H9 (cell line): Measurements from ENCODE around the gene MICALL2. TPM values are rescaled to one million over a fixed set of nuclear protein-coding genes. Genes with fewer than 3 reads are reported as not detected.

Source experiments
- DNase-seq: peaks from one replicate; pipeline ENCODE4 v3.0.0-alpha.2; 2017
- H2AFZ ChIP-seq: one replicate; pipeline ENCODE4 v1.6.1; 2013; ENCODE audit warnings: mild to moderate bottlenecking, low read length, control low read depth, moderate library complexity
- H2AK5ac ChIP-seq: 2 replicates; pipeline ENCODE4 v1.6.1; 2013; ENCODE audit warnings: low read length, control low read depth, mixed read lengths; ENCODE audit not compliant: insufficient read length
- H2BK120ac ChIP-seq: one replicate; pipeline ENCODE4 v1.6.1; 2013; ENCODE audit warnings: low read depth, mild to moderate bottlenecking, low read length, control low read depth, inconsistent platforms; ENCODE audit not compliant: poor library complexity, severe bottlenecking
- H2BK12ac ChIP-seq: 2 replicates; pipeline ENCODE4 v1.6.1; 2013; ENCODE audit warnings: low read length, control low read depth, mixed read lengths, low read depth; ENCODE audit not compliant: insufficient read length
- H2BK15ac ChIP-seq: 2 replicates; pipeline ENCODE4 v1.6.1; 2013; ENCODE audit warnings: low read depth, low read length, control low read depth
- H2BK20ac ChIP-seq: one replicate; pipeline ENCODE4 v1.6.1; 2013; ENCODE audit warnings: low read depth, mild to moderate bottlenecking, low read length, control low read depth, inconsistent platforms; ENCODE audit not compliant: poor library complexity, severe bottlenecking
- H2BK5ac ChIP-seq: 2 replicates; pipeline ENCODE4 v1.6.1; 2013; ENCODE audit warnings: low read length, control low read depth, mixed read lengths; ENCODE audit not compliant: insufficient read length
- H3K14ac ChIP-seq: 2 replicates; pipeline ENCODE4 v1.6.1; 2013; ENCODE audit warnings: low read length, control low read depth; ENCODE audit not compliant: insufficient read depth
- H3K18ac ChIP-seq: 2 replicates; pipeline ENCODE4 v1.6.1; 2013; ENCODE audit warnings: low read depth, mild to moderate bottlenecking, mixed read lengths, low read length, control low read depth; ENCODE audit not compliant: insufficient read length
- H3K23ac ChIP-seq: 2 replicates; pipeline ENCODE4 v1.6.1; 2013; ENCODE audit warnings: low read length, control low read depth, mixed read lengths, low read depth; ENCODE audit not compliant: insufficient read length
- H3K23me2 ChIP-seq: 2 replicates; pipeline ENCODE4 v1.6.1; 2013; ENCODE audit warnings: low read depth, mild to moderate bottlenecking, mixed read lengths, low read length, control low read depth; ENCODE audit not compliant: insufficient read length, poor library complexity, severe bottlenecking
- H3K27ac ChIP-seq: 2 replicates; pipeline ENCODE4 v1.5.1; 2013; ENCODE audit warnings: low read length, control low read depth, mixed read lengths, low read depth; ENCODE audit not compliant: insufficient read length
- H3K27me3 ChIP-seq: 2 replicates; pipeline ENCODE4 v1.6.1; 2013; ENCODE audit warnings: low read length, control low read depth, inconsistent platforms; ENCODE audit not compliant: insufficient read depth
- H3K4ac ChIP-seq: 2 replicates; pipeline ENCODE4 v1.6.1; 2013; ENCODE audit warnings: low read depth, mild to moderate bottlenecking, control low read depth, inconsistent platforms, low read length, moderate library complexity
- H3K4me1 ChIP-seq: 2 replicates; pipeline ENCODE4 v1.6.1; 2013; ENCODE audit warnings: low read length, control low read depth, inconsistent platforms; ENCODE audit not compliant: insufficient read depth
- H3K4me2 ChIP-seq: 2 replicates; pipeline ENCODE4 v1.6.1; 2013; ENCODE audit warnings: low read length, control low read depth, mixed read lengths; ENCODE audit not compliant: insufficient read length, insufficient read depth
- H3K56ac ChIP-seq: 2 replicates; pipeline ENCODE4 v1.6.1; 2013; ENCODE audit warnings: low read depth, mild to moderate bottlenecking, mixed read lengths, low read length, control low read depth; ENCODE audit not compliant: insufficient read length
- H3K79me1 ChIP-seq: 2 replicates; pipeline ENCODE4 v1.6.1; 2013; ENCODE audit warnings: low read depth, mild to moderate bottlenecking, moderate library complexity, low read length, control low read depth, inconsistent platforms; ENCODE audit not compliant: insufficient read depth, poor library complexity, severe bottlenecking
- H3K79me2 ChIP-seq: 2 replicates; pipeline ENCODE4 v1.6.1; 2013; ENCODE audit warnings: low read length, control low read depth, inconsistent platforms; ENCODE audit not compliant: insufficient read depth
- H3K9ac ChIP-seq: 2 replicates; pipeline ENCODE4 v1.6.1; 2013; ENCODE audit warnings: low read length, control low read depth, mixed read lengths; ENCODE audit not compliant: insufficient read length; ENCODE audit errors: extremely low read depth
- H3K9me3 ChIP-seq: one replicate; pipeline ENCODE4 v1.6.1; 2013; ENCODE audit warnings: low read depth, low read length, inconsistent platforms; ENCODE audit not compliant: control insufficient read depth
- H3T11ph ChIP-seq: one replicate; pipeline ENCODE4 v1.6.1; 2013; ENCODE audit warnings: mild to moderate bottlenecking, low read length, control low read depth, inconsistent platforms
- H4K20me1 ChIP-seq: one replicate; pipeline ENCODE4 v1.6.1; 2013; ENCODE audit not compliant: control insufficient read depth, insufficient read length, insufficient read depth
- H4K5ac ChIP-seq: 2 replicates; pipeline ENCODE4 v1.6.1; 2013; ENCODE audit warnings: low read depth, mild to moderate bottlenecking, mixed read lengths, low read length, control low read depth; ENCODE audit not compliant: insufficient read length
- H4K8ac ChIP-seq: replicated peaks from 2 replicates; pipeline ENCODE4 v1.6.1; 2013; ENCODE audit warnings: low read length, control low read depth, mixed read lengths, low read depth; ENCODE audit not compliant: insufficient read length
- H4K91ac ChIP-seq: 2 replicates; pipeline ENCODE4 v1.6.1; 2013; ENCODE audit warnings: low read depth, mild to moderate bottlenecking, moderate library complexity, mixed read lengths, low read length, control low read depth; ENCODE audit not compliant: insufficient read length
- H3K27ac Mint-ChIP-seq, 3 experiments: 2 replicates in 2 of 3; 3 replicates in 1 of 3; pipeline ENCODE4 v1.8.0; 2020 to 2021; ENCODE audit warnings: mixed read lengths in 3 of 3, mild to moderate bottlenecking in 1 of 3, moderate library complexity in 1 of 3
- H3K27me3 Mint-ChIP-seq: 2 replicates; pipeline ENCODE4 v1.8.0; 2021; ENCODE audit warnings: low read depth, mild to moderate bottlenecking, moderate library complexity, mixed read lengths
- H3K36me3 Mint-ChIP-seq, 3 experiments: 2 replicates in 2 of 3; 3 replicates in 1 of 3; pipeline ENCODE4 v1.8.0; 2020 to 2021; ENCODE audit warnings: low read depth in 3 of 3, mixed read lengths in 3 of 3; ENCODE audit not compliant: insufficient read depth in 1 of 3
- H3K4me1 Mint-ChIP-seq, 2 experiments: 2 replicates each; pipeline ENCODE4 v1.8.0; 2020; ENCODE audit warnings: mixed read lengths in 2 of 2
- H3K4me3 Mint-ChIP-seq, 2 experiments: 2 replicates in 1 of 2; 3 replicates in 1 of 2; pipeline ENCODE4 v1.8.0; 2020 to 2021; ENCODE audit warnings: mild to moderate bottlenecking in 2 of 2, mixed read lengths in 2 of 2, moderate library complexity in 1 of 2
- H3K9me3 Mint-ChIP-seq, 2 experiments: 2 replicates in 1 of 2; 3 replicates in 1 of 2; pipeline ENCODE4 v1.8.0; 2020; ENCODE audit warnings: mild to moderate bottlenecking in 2 of 2, mixed read lengths in 2 of 2, moderate library complexity in 1 of 2
- WGBS: extraction: QIAGEN DNeasy Blood & Tissue Kit; methylation state at CpG from one replicate; pipeline ENCODE4 v1.1.7; 2013; ENCODE audit warnings: missing lambda C conversion rate, low lambda C conversion rate, mixed read lengths; ENCODE audit not compliant: insufficient read length; ENCODE audit errors: extremely low coverage; 5-methylcytosine and 5-hydroxymethylcytosine counted together
- total RNA-seq: library from RNA; stranded (reverse); gene quantifications from 2 replicates; pipeline ENCODE4 v1.2.1, GENCODE V29; 2021
- TF ChIP-seq, protein P1 (sequence below): fragments of 200-600 bp; sonication (generic); conservative IDR thresholded peaks from 3 replicates; pipeline ENCODE4 v1.8.0; 2021; ENCODE audit warnings: antibody characterized with exemption, mild to moderate bottlenecking

The MICALL2 gene
- total RNA-seq, 1 experiment from 2014 or later, result 7.1 TPM

DNA sequence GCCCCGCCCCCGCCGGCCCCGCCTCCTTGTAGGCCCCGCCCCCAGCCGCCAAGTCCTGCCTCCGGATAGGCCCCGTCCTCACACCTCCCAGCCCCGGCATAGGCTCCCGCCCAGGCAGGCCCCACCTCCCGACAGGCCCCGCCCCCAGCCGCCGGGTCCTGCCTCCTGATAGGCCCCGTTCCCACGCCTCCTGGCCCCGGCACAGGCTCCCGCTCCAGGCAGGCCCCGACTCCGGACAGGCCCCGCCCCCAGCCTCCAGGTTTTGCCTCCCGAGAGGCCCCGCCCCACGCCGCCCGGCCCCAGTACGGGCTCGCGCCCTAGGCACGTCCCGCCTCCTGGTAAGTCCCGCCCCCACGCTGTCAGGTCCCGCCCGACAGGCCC, 232 bp upstream of the MICALL2 start:
- TF ChIP-seq, protein P1, sequence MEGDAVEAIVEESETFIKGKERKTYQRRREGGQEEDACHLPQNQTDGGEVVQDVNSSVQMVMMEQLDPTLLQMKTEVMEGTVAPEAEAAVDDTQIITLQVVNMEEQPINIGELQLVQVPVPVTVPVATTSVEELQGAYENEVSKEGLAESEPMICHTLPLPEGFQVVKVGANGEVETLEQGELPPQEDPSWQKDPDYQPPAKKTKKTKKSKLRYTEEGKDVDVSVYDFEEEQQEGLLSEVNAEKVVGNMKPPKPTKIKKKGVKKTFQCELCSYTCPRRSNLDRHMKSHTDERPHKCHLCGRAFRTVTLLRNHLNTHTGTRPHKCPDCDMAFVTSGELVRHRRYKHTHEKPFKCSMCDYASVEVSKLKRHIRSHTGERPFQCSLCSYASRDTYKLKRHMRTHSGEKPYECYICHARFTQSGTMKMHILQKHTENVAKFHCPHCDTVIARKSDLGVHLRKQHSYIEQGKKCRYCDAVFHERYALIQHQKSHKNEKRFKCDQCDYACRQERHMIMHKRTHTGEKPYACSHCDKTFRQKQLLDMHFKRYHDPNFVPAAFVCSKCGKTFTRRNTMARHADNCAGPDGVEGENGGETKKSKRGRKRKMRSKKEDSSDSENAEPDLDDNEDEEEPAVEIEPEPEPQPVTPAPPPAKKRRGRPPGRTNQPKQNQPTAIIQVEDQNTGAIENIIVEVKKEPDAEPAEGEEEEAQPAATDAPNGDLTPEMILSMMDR, result no peak
- H4K91ac ChIP-seq, result no peak overlapping the region
- H3K4me2 ChIP-seq, result peak overlapping the region; percentile 91
- no peak overlapping the region for H2BK120ac ChIP-seq
- Mint-ChIP-seq H3K4me3 (peak overlapping the region in 1 of 2 experiments; percentile 54; a peak in 1 of 5 replicates), H3K4me1 (peaks cover 12 to 33% of the 10 kb centered on the region in 2 experiments), H3K27me3 (peaks cover 5% of the 10 kb centered on the region), H3K9me3 (no peaks in the 10 kb centered on the region), H3K27ac (no peak overlapping the region), H3K36me3 (no peaks in the 10 kb centered on the region)
- no peak overlapping the region for H4K5ac ChIP-seq
- no peak overlapping the region for H3K23ac ChIP-seq
- no peak overlapping the region for H3K14ac ChIP-seq
- H2AFZ ChIP-seq, result no peak overlapping the region
- no peaks in the 10 kb centered on the region for H3K9me3 ChIP-seq
- no peaks in the 10 kb centered on the region for H3K79me1 ChIP-seq
- H2BK15ac ChIP-seq, result no peak overlapping the region
- no peak overlapping the region for H3K9ac ChIP-seq
- H3K4ac ChIP-seq, result no peak overlapping the region
- no peak overlapping the region for H2AK5ac ChIP-seq
- H3K27ac ChIP-seq, result no peak overlapping the region
- no peak overlapping the region for H3K56ac ChIP-seq
- no peak overlapping the region for H2BK12ac ChIP-seq
- no peak overlapping the region for H2BK5ac ChIP-seq
- H3K27me3 ChIP-seq, result no peaks in the 10 kb centered on the region
- H3K4me1 ChIP-seq, result no peaks in the 10 kb centered on the region; the same call in 1 of the 2 replicates
- H3K18ac ChIP-seq, result no peak overlapping the region
- H4K8ac ChIP-seq, result no peak overlapping the region
- no peaks in the 10 kb centered on the region for H3K79me2 ChIP-seq
- no CpG with 5 or more reads among the region's 35 CpGs for WGBS
- no peaks in the 10 kb centered on the region for H4K20me1 ChIP-seq
- DNase-seq, result peak; percentile 99
- H3T11ph ChIP-seq, result no peak overlapping the region
- H2BK20ac ChIP-seq, result no peak overlapping the region
- peaks cover 8% of the 10 kb centered on the region for H3K23me2 ChIP-seq
